GM18505 (cell line): ENCODE results near the gene NLE1.
"Not testable (repeated sequence)": the region's sequence is repeated elsewhere in the genome, so short reads cannot be mapped to it uniquely, and the experiment has no call there.

Experiments used
- ATAC-seq: cut with Tn5 transposase; IDR thresholded peaks from one replicate; pipeline ENCODE4 v1.9.1; 2021; ENCODE audit not compliant: unreplicated experiment
- POLR2A ChIP-seq: IDR thresholded peaks from 4 replicates; pipeline ENCODE4 v1.6.1; 2011; ENCODE audit warnings: borderline replicate concordance; ENCODE audit not compliant: insufficient read depth, insufficient read length; ENCODE audit errors: extremely low read depth

Gene NLE1

GRCh38 chr17:35141681-35142466 is at the start of gene NLE1:
Gene NLE1, minus strand, starts transcription at chr17:35142303. Its CDS starts 28 bp downstream, at chr17:35142275.
- peak; percentile 61 for TF ChIP-seq POLR2A
- ATAC-seq = peak; percentile 82

GRCh38 chr17:35191001-35191695 is 49.0 kb upstream of the NLE1 start:
- ATAC-seq = no peak
- no peak for TF ChIP-seq POLR2A

- TF ChIP-seq POLR2A = no peak
- ATAC-seq = no peak
Observed at GRCh38 chr17:35189291-35189690, 47.2 kb upstream of the NLE1 start.

- no peak for ATAC-seq
Observed at GRCh38 chr17:35188111-35188510, 46.0 kb upstream of the NLE1 start.

GRCh38 chr17:35187481-35187880 is 45.4 kb upstream of the NLE1 start:
- no peak for ATAC-seq
- TF ChIP-seq POLR2A = no peak

More at GRCh38 chr17:35188111-35188510, 46.0 kb upstream of the NLE1 start:
- no peak for TF ChIP-seq POLR2A

GRCh38 chr17:35185849-35186248 is 43.7 kb upstream of the NLE1 start:
- no peak for TF ChIP-seq POLR2A
- ATAC-seq = no peak

GRCh38 chr17:35184274-35184673 is 42.2 kb upstream of the NLE1 start:
- ATAC-seq = no peak
- no peak for TF ChIP-seq POLR2A

- no peak for TF ChIP-seq POLR2A
- ATAC-seq = no peak
Observed at GRCh38 chr17:35183332-35183731, 41.2 kb upstream of the NLE1 start.

- ATAC-seq = not testable (repeated sequence)
Observed at GRCh38 chr17:35179379-35179778, 37.3 kb upstream of the NLE1 start.

GRCh38 chr17:35176897-35177296 is 34.8 kb upstream of the NLE1 start:
- ATAC-seq = no peak
- no peak for TF ChIP-seq POLR2A

- no peak for TF ChIP-seq POLR2A
- no peak for ATAC-seq
Observed at GRCh38 chr17:35175638-35176415, 33.7 kb upstream of the NLE1 start.

- no peak for TF ChIP-seq POLR2A
- ATAC-seq = no peak
Observed at GRCh38 chr17:35174835-35175334, 32.8 kb upstream of the NLE1 start.

GRCh38 chr17:35172321-35172720 is 30.2 kb upstream of the NLE1 start:
- not testable (repeated sequence) for ATAC-seq
